ENCODE data around the gene PDCD1. TPM values are rescaled to one million over a fixed set of nuclear protein-coding genes. Genes with fewer than 3 reads are reported as not detected.

PDCD1 gene
- total RNA-seq, 5 donors from 2014 or later (not counting 1 experiment from before 2014, with no cell fraction given) = 1.3 to 6.8 (median 5.2) TPM

Other genes starting within 250 kb of the PDCD1 start
- gene THAP4, start 221.7 kb downstream of the PDCD1 start, total RNA-seq = 10 to 100 TPM; 27.3 to 34.5 (median 29.7) TPM
- gene ATG4B, start 221.2 kb downstream of the PDCD1 start, total RNA-seq = 100 to 1,000 TPM in 4 of 5 donors, 10 to 100 TPM in 1; 98.4 to 127 (median 108) TPM
- gene DTYMK, start 172.1 kb downstream of the PDCD1 start, total RNA-seq = 10 to 100 TPM; 11.6 to 23.6 (median 18.2) TPM
- 10 to 100 TPM; 63.0 to 98.0 (median 77.4) TPM for gene ING5, start 156.9 kb downstream of the PDCD1 start, total RNA-seq
- 10 to 100 TPM; 48.6 to 58.3 (median 54.0) TPM for gene D2HGDH, start 124.3 kb downstream of the PDCD1 start, total RNA-seq
- gene GAL3ST2, start 82.1 kb downstream of the PDCD1 start, total RNA-seq = 1 to 10 TPM in 1 of 5 donors, under 1 TPM in 1, not detected in 3; 0.80 to 1.4 TPM
- 1 to 10 TPM in 2 of 5 donors, under 1 TPM in 1, not detected in 2; 0.26 to 1.6 (median 1.4) TPM for gene NEU4, start 49.7 kb downstream of the PDCD1 start, total RNA-seq
- 1 to 10 TPM in 4 of 5 donors, under 1 TPM in 1; 0.26 to 1.4 (median 1.3) TPM for gene RTP5, start 10.8 kb upstream of the PDCD1 start, total RNA-seq